MM.1S (cell line): ENCODE results near the gene GPRC6A.

Experiments
- EZH2 ChIP-seq: fragments of 300-600 bp; sonication (generic); optimal IDR thresholded peaks from 2 replicates; pipeline ENCODE3; 2017; ENCODE audit warnings: low read depth, mild to moderate bottlenecking, antibody characterized with exemption, low read length, mixed read lengths
- EZH2phosphoT487 ChIP-seq: fragments of 300-600 bp; sonication (generic); IDR thresholded peaks from 2 replicates; pipeline ENCODE4 v1.6.1; 2018; ENCODE audit warnings: antibody characterized with exemption, low read length
- TF ChIP-seq, protein P1 (sequence below): fragments of 300-600 bp; sonication (generic); IDR thresholded peaks from 2 replicates; pipeline ENCODE4 v1.5.1; 2016; ENCODE audit warnings: antibody characterized with exemption, low read length, mixed read lengths

- TF ChIP-seq, protein P1, sequence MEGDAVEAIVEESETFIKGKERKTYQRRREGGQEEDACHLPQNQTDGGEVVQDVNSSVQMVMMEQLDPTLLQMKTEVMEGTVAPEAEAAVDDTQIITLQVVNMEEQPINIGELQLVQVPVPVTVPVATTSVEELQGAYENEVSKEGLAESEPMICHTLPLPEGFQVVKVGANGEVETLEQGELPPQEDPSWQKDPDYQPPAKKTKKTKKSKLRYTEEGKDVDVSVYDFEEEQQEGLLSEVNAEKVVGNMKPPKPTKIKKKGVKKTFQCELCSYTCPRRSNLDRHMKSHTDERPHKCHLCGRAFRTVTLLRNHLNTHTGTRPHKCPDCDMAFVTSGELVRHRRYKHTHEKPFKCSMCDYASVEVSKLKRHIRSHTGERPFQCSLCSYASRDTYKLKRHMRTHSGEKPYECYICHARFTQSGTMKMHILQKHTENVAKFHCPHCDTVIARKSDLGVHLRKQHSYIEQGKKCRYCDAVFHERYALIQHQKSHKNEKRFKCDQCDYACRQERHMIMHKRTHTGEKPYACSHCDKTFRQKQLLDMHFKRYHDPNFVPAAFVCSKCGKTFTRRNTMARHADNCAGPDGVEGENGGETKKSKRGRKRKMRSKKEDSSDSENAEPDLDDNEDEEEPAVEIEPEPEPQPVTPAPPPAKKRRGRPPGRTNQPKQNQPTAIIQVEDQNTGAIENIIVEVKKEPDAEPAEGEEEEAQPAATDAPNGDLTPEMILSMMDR = no peak
- TF ChIP-seq EZH2 = no peak
- no peak for TF ChIP-seq EZH2phosphoT487
Measured at GRCh38 chr6:116859264-116859663, 30.4 kb upstream of the GPRC6A start.
